ENCODE measurements around the gene GAS6. TPM values are rescaled to one million over a fixed set of nuclear protein-coding genes. Genes with fewer than 3 reads are reported as not detected.
"Not testable (repeated sequence)": the region's sequence is repeated elsewhere in the genome, so short reads cannot be mapped to it uniquely, and the experiment has no call there.

The GAS6 gene
- total RNA-seq, 1 donor from 2014 or later = 70.0 TPM

GRCh38 chr13:113831061-113831460 is 32.8 kb downstream of the GAS6 start:
- no peak for TF ChIP-seq CTCF (IDR thresholded peaks at IDR 0.05; ENCODE audit: insufficient read depth, low read length, severe bottlenecking)
- H3K36me3 ChIP-seq (ENCODE audit: control insufficient read depth, insufficient read depth, low read length) = peaks cover 20% of the 10 kb centered on the region
- no peak for DNase-seq (ENCODE audit: low read depth)
- H3K4me3 ChIP-seq (ENCODE audit: low read depth, low read length) = no peak overlapping the region
- FAIRE-seq = no peak
- H3K27me3 ChIP-seq (ENCODE audit: control insufficient read depth, insufficient read depth, low read length) = no peaks in the 10 kb centered on the region

GRCh38 chr13:113830426-113830950 is 33.4 kb downstream of the GAS6 start:
- DNase-seq (ENCODE audit: low read depth); H3K4me3 ChIP-seq (ENCODE audit: low read depth, low read length); H3K27me3 ChIP-seq (ENCODE audit: control insufficient read depth, insufficient read depth, low read length); FAIRE-seq: not testable (repeated sequence)
- H3K36me3 ChIP-seq (ENCODE audit: control insufficient read depth, insufficient read depth, low read length) = peaks cover 22% of the 10 kb centered on the region

GRCh38 chr13:113828282-113828825 is 35.5 kb downstream of the GAS6 start:
- no peak for TF ChIP-seq CTCF (IDR thresholded peaks at IDR 0.05; ENCODE audit: insufficient read depth, low read length, severe bottlenecking)
- Histone ChIP-seq H3K4me3 (ENCODE audit: low read depth, low read length) (no peak overlapping the region), H3K27me3 (ENCODE audit: control insufficient read depth, insufficient read depth, low read length) (no peaks in the 10 kb centered on the region), H3K36me3 (ENCODE audit: control insufficient read depth, insufficient read depth, low read length) (peaks cover 22% of the 10 kb centered on the region)
- no peak for DNase-seq (ENCODE audit: low read depth)
- FAIRE-seq = no peak

GRCh38 chr13:113827021-113827420 is 36.9 kb downstream of the GAS6 start:
- TF ChIP-seq CTCF (IDR thresholded peaks at IDR 0.05; ENCODE audit: insufficient read depth, low read length, severe bottlenecking) = no peak
- FAIRE-seq (no peak), DNase-seq (ENCODE audit: low read depth) (no peak)
- Histone ChIP-seq H3K36me3 (ENCODE audit: control insufficient read depth, insufficient read depth, low read length) (peaks cover 23% of the 10 kb centered on the region), H3K4me3 (ENCODE audit: low read depth, low read length) (no peak overlapping the region), H3K27me3 (ENCODE audit: control insufficient read depth, insufficient read depth, low read length) (no peaks in the 10 kb centered on the region)

GRCh38 chr13:113826446-113826845 is 37.4 kb downstream of the GAS6 start:
- H3K27me3 ChIP-seq (ENCODE audit: control insufficient read depth, insufficient read depth, low read length); FAIRE-seq; DNase-seq (ENCODE audit: low read depth); H3K4me3 ChIP-seq (ENCODE audit: low read depth, low read length): not testable (repeated sequence)
- peaks cover 23% of the 10 kb centered on the region for H3K36me3 ChIP-seq (ENCODE audit: control insufficient read depth, insufficient read depth, low read length)

- H3K36me3 ChIP-seq (ENCODE audit: control insufficient read depth, insufficient read depth, low read length) = peaks cover 22% of the 10 kb centered on the region
- no peak overlapping the region for H3K4me3 ChIP-seq (ENCODE audit: low read depth, low read length)
- FAIRE-seq (no peak), DNase-seq (ENCODE audit: low read depth) (no peak)
- TF ChIP-seq CTCF (IDR thresholded peaks at IDR 0.05; ENCODE audit: insufficient read depth, low read length, severe bottlenecking) = no peak
- H3K27me3 ChIP-seq (ENCODE audit: control insufficient read depth, insufficient read depth, low read length) = no peaks in the 10 kb centered on the region
Measured at GRCh38 chr13:113825841-113826240, 38.0 kb downstream of the GAS6 start.

GRCh38 chr13:113823771-113824170 is 40.1 kb downstream of the GAS6 start:
- DNase-seq (ENCODE audit: low read depth) = no peak
- H3K27me3 ChIP-seq (ENCODE audit: control insufficient read depth, insufficient read depth, low read length) = no peaks in the 10 kb centered on the region
- FAIRE-seq = no peak
- peaks cover 22% of the 10 kb centered on the region for H3K36me3 ChIP-seq (ENCODE audit: control insufficient read depth, insufficient read depth, low read length)
- no peak for TF ChIP-seq CTCF (IDR thresholded peaks at IDR 0.05; ENCODE audit: insufficient read depth, low read length, severe bottlenecking)
- no peak overlapping the region for H3K4me3 ChIP-seq (ENCODE audit: low read depth, low read length)
